ENCODE measurements around the gene ZNF784. TPM values are rescaled to one million over a fixed set of nuclear protein-coding genes. Genes with fewer than 3 reads are reported as not detected.
A peak's percentile ranks its signal among the peaks of the same experiment; 100 is the strongest.

Gene ZNF784
- total RNA-seq, 1 donor from 2014 or later, result 6.8 TPM

DNA sequence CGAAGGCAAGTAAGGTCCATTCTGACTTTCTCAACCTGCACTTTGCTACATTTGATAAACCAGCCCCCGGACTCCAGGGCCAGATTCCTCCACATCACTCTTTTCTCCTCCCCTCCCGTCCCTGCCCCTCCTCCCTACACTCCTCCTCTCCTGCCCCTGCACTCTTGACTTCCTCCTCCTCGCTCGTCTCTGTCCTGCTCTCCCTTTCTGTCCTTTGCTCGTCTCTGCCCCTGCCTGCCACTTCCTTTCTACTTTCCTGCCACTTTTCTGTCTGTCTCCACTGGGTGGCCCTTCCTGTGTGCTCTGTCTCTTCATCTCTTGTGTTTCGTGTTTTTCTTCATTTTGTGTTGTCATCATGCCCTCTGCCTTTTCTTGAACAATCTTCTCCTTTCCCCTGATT is 37.5 kb upstream of the ZNF784 start:
- DNase-seq (ENCODE audit: low spot score), result no peak
- Mint-ChIP-seq H3K9me3 (ENCODE audit: unreplicated experiment) (no peaks in the 10 kb centered on the region), H3K27me3 (ENCODE audit: unreplicated experiment) (peaks cover 37% of the 10 kb centered on the region), H3K4me1 (ENCODE audit: unreplicated experiment) (peaks cover 58% of the 10 kb centered on the region), H3K36me3 (ENCODE audit: low read depth, unreplicated experiment) (peaks cover 54% of the 10 kb centered on the region), H3K4me3 (ENCODE audit: unreplicated experiment) (peak overlapping the region; percentile 74), H3K27ac (ENCODE audit: unreplicated experiment) (peak overlapping the region; percentile 77)
- TF ChIP-seq, protein P1, sequence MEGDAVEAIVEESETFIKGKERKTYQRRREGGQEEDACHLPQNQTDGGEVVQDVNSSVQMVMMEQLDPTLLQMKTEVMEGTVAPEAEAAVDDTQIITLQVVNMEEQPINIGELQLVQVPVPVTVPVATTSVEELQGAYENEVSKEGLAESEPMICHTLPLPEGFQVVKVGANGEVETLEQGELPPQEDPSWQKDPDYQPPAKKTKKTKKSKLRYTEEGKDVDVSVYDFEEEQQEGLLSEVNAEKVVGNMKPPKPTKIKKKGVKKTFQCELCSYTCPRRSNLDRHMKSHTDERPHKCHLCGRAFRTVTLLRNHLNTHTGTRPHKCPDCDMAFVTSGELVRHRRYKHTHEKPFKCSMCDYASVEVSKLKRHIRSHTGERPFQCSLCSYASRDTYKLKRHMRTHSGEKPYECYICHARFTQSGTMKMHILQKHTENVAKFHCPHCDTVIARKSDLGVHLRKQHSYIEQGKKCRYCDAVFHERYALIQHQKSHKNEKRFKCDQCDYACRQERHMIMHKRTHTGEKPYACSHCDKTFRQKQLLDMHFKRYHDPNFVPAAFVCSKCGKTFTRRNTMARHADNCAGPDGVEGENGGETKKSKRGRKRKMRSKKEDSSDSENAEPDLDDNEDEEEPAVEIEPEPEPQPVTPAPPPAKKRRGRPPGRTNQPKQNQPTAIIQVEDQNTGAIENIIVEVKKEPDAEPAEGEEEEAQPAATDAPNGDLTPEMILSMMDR (IDR thresholded peaks at IDR 0.05; ENCODE audit: unreplicated experiment), result no peak

DNA sequence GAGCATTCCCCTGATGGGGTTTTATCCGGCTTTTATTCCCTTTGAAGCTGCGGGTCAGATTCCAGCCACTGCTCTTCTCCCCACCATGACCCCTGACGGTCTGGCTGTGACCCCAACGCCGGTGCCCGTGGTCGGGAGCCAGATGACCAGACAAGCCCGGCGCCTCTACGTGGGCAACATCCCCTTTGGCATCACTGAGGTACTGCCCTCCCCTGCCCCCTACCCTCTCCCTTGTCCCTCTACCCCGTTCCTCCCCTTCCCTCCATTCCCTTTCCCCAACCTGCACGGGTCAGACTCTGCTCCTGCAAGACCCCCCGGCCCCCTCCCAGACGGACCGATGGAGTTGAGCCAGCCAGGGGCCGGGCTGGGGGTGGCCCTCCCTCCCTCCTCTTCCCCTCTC is 36.6 kb upstream of the ZNF784 start:
- Mint-ChIP-seq H3K36me3 (ENCODE audit: low read depth, unreplicated experiment) (peaks cover 51% of the 10 kb centered on the region), H3K27me3 (ENCODE audit: unreplicated experiment) (peaks cover 40% of the 10 kb centered on the region), H3K9me3 (ENCODE audit: unreplicated experiment) (no peaks in the 10 kb centered on the region), H3K27ac (ENCODE audit: unreplicated experiment) (no peak overlapping the region), H3K4me3 (ENCODE audit: unreplicated experiment) (no peak overlapping the region), H3K4me1 (ENCODE audit: unreplicated experiment) (peaks cover 66% of the 10 kb centered on the region)
- TF ChIP-seq, protein P1 (IDR thresholded peaks at IDR 0.05; ENCODE audit: unreplicated experiment), result no peak
- DNase-seq (ENCODE audit: low spot score), result no peak

DNA sequence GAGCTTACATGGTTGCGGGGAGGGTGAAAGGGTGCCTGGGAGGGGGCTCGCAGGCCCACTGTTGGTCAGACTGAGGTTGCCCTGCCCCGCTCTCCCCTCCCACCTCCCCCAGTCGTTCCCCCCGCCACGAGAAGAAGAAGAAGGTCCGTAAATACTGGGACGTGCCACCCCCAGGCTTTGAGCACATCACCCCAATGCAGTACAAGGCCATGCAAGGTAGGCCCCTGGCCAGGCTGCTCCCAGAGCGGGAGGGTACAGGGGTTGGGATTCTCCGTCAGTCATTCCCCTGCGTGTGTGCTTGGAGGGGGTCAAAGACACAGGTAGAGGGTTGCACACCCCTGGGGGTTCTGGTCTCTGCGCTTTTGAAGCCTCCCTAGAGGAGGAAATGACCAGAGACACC is 36.0 kb upstream of the ZNF784 start:
- H3K36me3 Mint-ChIP-seq (ENCODE audit: low read depth, unreplicated experiment), result peaks cover 54% of the 10 kb centered on the region
- H3K27ac Mint-ChIP-seq (ENCODE audit: unreplicated experiment), result peak overlapping the region; percentile 96
- H3K4me3 Mint-ChIP-seq (ENCODE audit: unreplicated experiment), result peak overlapping the region; percentile 83
- no peaks in the 10 kb centered on the region for H3K9me3 Mint-ChIP-seq (ENCODE audit: unreplicated experiment)
- TF ChIP-seq, protein P1 (IDR thresholded peaks at IDR 0.05; ENCODE audit: unreplicated experiment), result no peak
- peaks cover 69% of the 10 kb centered on the region for H3K4me1 Mint-ChIP-seq (ENCODE audit: unreplicated experiment)
- H3K27me3 Mint-ChIP-seq (ENCODE audit: unreplicated experiment), result peaks cover 46% of the 10 kb centered on the region
- no peak for DNase-seq (ENCODE audit: low spot score)

DNA sequence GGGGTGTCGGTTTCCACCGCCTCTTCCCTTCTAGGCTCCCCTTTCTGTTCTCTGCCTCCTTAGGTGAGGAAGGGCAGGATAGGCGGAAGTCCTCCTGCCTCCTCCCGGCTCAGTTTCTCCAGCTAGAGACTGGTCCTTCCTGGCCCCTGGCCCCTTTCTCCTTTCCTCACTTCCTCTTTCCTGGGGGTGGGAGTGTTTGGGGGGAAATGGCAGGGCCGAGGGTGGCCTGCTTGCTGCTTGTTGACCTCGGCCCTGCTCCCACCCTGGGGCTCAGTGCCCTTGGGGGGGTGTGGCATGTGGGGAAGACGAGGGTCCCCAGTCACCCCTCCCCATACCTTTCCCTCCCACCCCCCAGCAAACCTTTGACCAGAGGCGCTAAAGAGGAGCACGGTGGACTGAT is 35.5 kb upstream of the ZNF784 start:
- Mint-ChIP-seq H3K27me3 (ENCODE audit: unreplicated experiment) (peaks cover 46% of the 10 kb centered on the region), H3K4me1 (ENCODE audit: unreplicated experiment) (peaks cover 70% of the 10 kb centered on the region), H3K4me3 (ENCODE audit: unreplicated experiment) (peak overlapping the region; percentile 83), H3K27ac (ENCODE audit: unreplicated experiment) (peak overlapping the region; percentile 96), H3K36me3 (ENCODE audit: low read depth, unreplicated experiment) (peaks cover 52% of the 10 kb centered on the region), H3K9me3 (ENCODE audit: unreplicated experiment) (no peaks in the 10 kb centered on the region)
- TF ChIP-seq, protein P1 (IDR thresholded peaks at IDR 0.05; ENCODE audit: unreplicated experiment), result no peak
- DNase-seq (ENCODE audit: low spot score), result no peak

DNA sequence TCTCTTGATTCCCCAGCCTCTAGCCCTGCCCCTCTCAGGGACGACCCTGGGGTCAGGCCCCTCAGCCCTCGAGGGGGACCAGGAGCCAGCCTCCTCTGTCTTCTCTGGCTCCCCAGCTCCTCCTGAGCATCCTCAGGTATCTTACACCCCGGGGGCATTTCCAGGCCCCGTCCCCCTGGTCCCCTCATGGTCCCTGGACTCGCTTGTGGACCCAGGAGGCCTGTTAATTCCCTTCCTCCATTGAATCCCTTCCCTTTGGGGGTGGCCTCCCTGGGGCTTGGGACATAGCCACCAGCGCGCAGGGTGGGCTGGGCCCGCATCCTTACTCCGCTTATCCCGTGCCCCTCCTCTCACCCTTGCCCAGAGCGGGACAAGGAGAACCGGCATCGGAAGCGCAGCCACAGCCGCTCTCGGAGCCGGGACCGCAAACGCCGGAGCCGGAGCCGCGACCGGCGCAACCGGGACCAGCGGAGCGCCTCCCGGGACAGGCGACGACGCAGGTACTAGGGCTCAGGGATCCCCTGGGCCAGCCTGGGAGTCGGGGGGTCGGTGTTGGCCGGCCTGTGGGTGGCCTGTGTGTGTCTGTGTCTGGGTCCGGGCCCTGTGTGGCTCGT is 34.6 kb upstream of the ZNF784 start:
- H3K36me3 Mint-ChIP-seq (ENCODE audit: low read depth, unreplicated experiment), result peaks cover 47% of the 10 kb centered on the region
- TF ChIP-seq, protein P1 (IDR thresholded peaks at IDR 0.05; ENCODE audit: unreplicated experiment), result no peak
- DNase-seq (ENCODE audit: low spot score), result no peak

More for the DNA sequence above, 34.6 kb upstream of the ZNF784 start:
- H3K27me3 Mint-ChIP-seq (ENCODE audit: unreplicated experiment), result peaks cover 44% of the 10 kb centered on the region
- H3K4me1 Mint-ChIP-seq (ENCODE audit: unreplicated experiment), result peaks cover 75% of the 10 kb centered on the region
- H3K27ac Mint-ChIP-seq (ENCODE audit: unreplicated experiment), result peak overlapping the region; percentile 96
- H3K9me3 Mint-ChIP-seq (ENCODE audit: unreplicated experiment), result no peaks in the 10 kb centered on the region
- peak overlapping the region; percentile 83 for H3K4me3 Mint-ChIP-seq (ENCODE audit: unreplicated experiment)
